Urothelium cell line (cell line): ENCODE results near the gene DSTYK.

Source experiments
- DNase-seq: peaks from one replicate; pipeline ENCODE4 v3.0.0; 2011; ENCODE audit warnings: low spot score, mixed read lengths
- FAIRE-seq: peaks from 2 replicates; lab custom pipeline; 2011; peaks lifted over from hg19 to GRCh38; lab: Jason Lieb, UNC

The DSTYK gene

GRCh38 chr1:205133287-205133686, 78.2 kb downstream of the DSTYK start:
- DNase-seq, result no peak
- no peak for FAIRE-seq

DNA sequence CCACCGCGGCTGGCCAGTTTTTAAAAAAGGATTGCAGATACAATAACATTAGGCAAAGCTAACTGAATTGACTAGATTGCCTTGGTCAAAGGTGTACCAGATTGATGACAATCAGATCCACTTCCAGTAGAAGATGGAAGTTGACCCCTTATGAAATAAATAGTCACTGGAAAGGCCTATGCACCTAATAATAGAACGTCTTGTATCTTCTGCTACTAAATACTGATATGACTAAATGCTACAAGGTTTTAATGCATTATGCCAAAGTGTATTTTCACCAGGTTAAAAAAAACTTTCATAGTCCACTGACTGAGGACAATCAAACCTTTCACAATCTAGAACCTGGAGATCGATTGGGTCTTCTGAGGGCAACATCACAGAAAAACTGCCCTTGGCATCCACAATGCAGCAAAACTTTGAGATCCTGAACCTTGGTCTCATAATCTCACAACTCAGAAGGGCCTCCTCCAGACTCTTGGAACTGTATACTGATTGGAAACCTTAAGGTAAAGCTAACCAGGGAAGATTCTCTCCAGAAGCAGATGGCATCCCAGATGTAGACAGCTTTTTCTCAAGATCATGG, 82.0 kb downstream of the DSTYK start:
- DNase-seq (no peak), FAIRE-seq (no peak)

DNA sequence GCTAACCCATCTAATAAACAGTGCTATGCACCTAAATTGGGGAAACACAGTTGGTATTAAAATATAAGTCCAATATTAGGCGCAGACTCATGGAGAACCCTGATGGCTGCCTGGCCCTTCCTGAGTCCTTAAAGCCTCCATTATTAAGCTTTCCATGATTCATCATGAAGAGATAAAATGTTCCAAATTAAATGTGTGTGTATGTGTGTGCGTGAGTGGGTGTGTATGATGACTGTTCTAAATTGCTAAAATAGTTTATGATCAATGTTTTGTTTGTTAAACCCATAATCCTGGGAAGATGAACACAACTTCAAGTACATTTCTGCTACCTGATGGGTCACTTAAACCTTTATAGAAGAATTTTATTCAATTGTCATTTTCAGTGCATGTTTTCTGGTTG, 83.5 kb downstream of the DSTYK start:
- no peak for FAIRE-seq

DNA sequence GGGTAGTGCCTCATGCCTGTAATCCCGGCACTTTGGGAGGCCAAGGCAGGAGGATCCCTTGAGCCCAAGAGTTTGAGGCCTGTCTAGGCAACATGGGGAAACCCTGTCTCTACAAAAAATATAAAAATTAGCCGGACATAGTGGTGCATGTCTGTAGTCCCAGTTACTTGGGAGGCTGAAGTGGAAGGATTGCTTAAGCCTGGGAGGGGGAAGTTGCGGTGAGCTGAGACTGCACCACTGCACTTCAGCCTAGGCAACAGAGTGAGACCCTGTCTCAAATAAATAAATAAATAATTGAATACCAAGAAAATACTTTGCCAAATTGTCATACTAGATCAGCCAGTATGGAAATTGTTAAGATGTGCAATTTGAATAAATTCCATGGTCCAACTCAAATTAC, 83.9 kb downstream of the DSTYK start:
- no peak for DNase-seq
- FAIRE-seq, result no peak

More for the DNA sequence above, 83.5 kb downstream of the DSTYK start:
- DNase-seq, result no peak

DNA sequence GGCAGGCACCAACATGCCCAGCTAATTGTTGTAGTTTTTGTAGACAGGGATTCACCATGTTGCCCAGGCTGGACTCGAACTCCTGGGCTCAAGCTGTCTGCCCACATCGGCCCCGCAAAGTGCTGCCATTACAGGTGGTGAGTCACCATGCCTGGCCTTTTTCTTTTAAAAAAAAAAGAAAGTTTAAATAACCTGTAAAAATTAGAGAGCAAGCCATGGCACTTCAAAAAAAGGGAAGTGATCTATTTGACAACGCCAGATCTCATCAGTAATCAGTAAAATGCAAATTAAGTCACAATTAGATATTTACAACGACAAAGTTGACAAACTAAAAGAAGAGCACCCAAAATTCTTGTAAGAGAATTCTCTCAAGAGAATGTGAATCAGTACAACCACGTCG, 86.8 kb downstream of the DSTYK start:
- no peak for FAIRE-seq
- DNase-seq, result no peak

GRCh38 chr1:205122489-205122882, 89.0 kb downstream of the DSTYK start:
- DNase-seq, result no peak
- FAIRE-seq, result no peak

DNA sequence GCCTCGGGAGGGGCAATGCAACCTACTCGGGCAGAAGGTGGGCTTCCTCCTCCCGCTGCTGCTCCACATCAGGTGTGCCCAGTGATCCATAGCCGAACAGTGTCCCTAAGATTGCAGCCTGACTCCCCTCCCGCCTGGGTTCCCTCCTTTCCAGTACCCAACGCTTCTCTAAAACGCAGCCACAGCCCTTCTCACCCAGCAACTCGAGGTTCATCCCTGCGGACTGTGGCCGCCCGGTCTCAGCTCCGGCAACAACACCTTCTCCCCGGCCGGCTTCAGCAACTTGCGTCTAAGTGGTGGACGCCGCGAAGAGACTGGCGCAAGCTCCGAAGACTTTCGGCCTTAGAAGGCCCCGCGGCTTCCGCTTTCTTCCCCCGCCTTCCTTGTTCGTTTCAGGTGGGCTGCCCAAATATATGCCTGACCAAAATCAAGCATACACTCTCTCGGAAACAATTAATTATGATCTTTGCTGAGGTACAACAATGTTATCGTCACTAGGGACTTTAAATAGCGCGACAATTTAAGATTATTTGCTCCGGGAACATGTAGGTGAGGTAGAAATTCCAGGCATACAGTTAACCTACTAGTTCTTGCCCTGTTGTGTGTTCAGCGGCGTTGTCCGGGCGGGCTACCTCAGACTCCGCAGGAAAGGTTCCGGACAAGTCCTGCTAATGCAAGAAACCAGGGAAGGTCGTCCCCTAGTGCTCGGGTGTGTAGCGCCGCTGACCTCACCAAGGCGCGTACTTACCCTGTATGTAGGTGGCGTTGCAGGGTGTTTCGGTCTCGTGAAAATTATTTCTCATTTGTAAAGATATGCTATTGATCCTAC, 89.6 kb downstream of the DSTYK start, which contains the start of gene RBBP5:
Gene RBBP5, minus strand, starts transcription at position 319 of the 829 bp plus-strand sequence. Its CDS starts 105 bp downstream, at position 214.
- DNase-seq, result peak; percentile 93
- no peak for FAIRE-seq

- FAIRE-seq (no peak), DNase-seq (no peak)
Observed at GRCh38 chr1:205118752-205119151, 92.8 kb downstream of the DSTYK start.

DNA sequence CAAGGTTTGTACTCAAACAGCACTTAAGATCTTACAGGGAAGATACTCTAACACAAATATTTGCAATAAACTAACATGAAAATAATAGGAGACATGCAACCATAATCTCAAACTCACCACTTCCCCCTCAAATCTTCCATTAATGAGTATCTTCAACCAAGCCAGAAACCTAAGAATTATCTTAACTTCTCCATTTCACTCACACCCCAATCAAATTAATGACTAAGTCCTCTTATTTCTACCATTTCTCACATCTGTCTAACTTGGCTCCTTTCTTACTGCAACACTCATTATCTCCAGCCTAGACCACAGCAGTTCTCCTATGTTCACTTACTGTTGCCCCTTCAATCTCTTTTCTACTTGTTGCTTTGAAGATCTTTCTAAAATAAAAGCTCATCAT, 100.1 kb downstream of the DSTYK start:
- no peak for DNase-seq
- FAIRE-seq, result no peak

- DNase-seq (no peak), FAIRE-seq (no peak)
Observed at GRCh38 chr1:205109711-205110110, 101.8 kb downstream of the DSTYK start.

- FAIRE-seq (no peak), DNase-seq (no peak)
Observed at GRCh38 chr1:205109269-205109668, 102.2 kb downstream of the DSTYK start.

GRCh38 chr1:205108464-205108863, 103.0 kb downstream of the DSTYK start:
- no peak for DNase-seq
- no peak for FAIRE-seq

GRCh38 chr1:205107327-205107726, 104.2 kb downstream of the DSTYK start:
- DNase-seq (no peak), FAIRE-seq (no peak)

DNA sequence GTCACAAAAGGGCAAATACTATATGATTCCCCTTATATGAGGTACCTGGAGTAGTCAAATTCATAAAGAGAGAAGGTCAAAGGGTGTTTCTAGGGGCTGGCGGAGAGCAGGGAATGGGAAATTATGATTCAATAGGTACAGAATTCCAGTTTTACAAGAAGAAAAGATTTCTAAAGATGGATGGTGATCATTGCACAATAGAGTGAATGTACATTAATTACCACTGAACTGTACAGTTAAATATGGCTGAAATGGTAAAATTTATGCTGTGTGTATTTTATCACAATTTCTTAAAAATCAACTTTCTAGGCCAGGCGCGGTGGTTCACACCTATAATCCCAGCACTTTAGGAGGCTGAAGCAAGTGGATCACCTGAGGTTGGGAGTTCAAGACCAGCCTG, 109.1 kb downstream of the DSTYK start:
- FAIRE-seq (no peak), DNase-seq (no peak)

DNA sequence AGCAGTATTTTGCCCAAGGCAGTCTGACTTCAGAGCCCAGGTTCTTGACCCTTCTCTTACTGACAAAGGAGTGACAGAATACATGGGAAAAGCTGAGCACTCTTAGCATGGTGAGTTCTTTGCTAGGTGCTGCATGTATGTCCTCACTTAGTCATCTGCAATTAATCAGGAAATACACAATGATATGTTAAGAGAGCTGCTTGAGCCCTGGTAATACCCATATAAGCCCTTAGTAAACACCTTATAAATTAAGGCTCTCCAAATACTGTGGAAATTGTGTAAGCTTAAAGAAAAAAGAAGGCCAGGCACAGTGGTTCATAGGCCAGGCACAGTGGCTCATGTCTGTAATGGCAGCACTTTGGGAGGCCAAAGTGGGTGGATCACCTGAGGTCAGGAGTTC, 113.3 kb downstream of the DSTYK start:
- DNase-seq, result no peak
- no peak for FAIRE-seq

DNA sequence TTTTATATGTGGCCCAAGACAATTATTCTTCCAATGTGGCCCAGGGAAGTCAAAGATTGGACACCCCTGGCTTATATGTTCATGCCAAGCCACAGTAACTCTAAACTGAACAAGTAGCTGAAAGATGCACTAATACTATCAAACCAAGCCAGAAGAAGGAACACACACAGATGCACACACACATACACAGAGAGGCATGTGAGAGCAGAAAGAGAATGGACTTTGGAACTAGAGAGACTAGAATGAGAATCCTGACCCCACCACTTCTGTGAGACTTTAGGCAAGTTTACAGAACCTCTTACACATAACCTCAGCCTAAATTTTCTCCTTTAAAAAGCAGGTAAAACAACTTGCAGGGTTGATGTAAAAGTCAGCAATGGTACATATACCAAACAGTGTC, 116.1 kb downstream of the DSTYK start:
- FAIRE-seq (no peak), DNase-seq (no peak)
